ENCODE measurements around the gene CREB5.
"Not testable (repeated sequence)": the region's sequence is repeated elsewhere in the genome, so short reads cannot be mapped to it uniquely, and the experiment has no call there.

The CREB5 gene

GRCh38 chr7:28550580-28551186 lies 138.4 kb downstream of the CREB5 start:
- DNase-seq (ENCODE audit: low read depth): no peak

GRCh38 chr7:28551331-28551730 lies 139.0 kb downstream of the CREB5 start:
- DNase-seq (ENCODE audit: low read depth): no peak

GRCh38 chr7:28551766-28552165 lies 139.4 kb downstream of the CREB5 start:
- DNase-seq (ENCODE audit: low read depth): not testable (repeated sequence)

GRCh38 chr7:28554802-28555471 lies 142.6 kb downstream of the CREB5 start:
- no peak for DNase-seq (ENCODE audit: low read depth)

GRCh38 chr7:28556025-28556424 lies 143.7 kb downstream of the CREB5 start:
- DNase-seq (ENCODE audit: low read depth): no peak

- no peak for DNase-seq (ENCODE audit: low read depth)
These were observed 144.4 kb downstream of the CREB5 start for GRCh38 chr7:28556671-28557070.

GRCh38 chr7:28558236-28558635 lies 145.9 kb downstream of the CREB5 start:
- no peak for DNase-seq (ENCODE audit: low read depth)

GRCh38 chr7:28560767-28561166 lies 148.4 kb downstream of the CREB5 start:
- DNase-seq (ENCODE audit: low read depth): no peak

GRCh38 chr7:28564033-28564432 lies 151.7 kb downstream of the CREB5 start:
- DNase-seq (ENCODE audit: low read depth): no peak

- DNase-seq (ENCODE audit: low read depth): no peak
These were observed 152.5 kb downstream of the CREB5 start for GRCh38 chr7:28564755-28565374.

- DNase-seq (ENCODE audit: low read depth): no peak
These were observed 153.7 kb downstream of the CREB5 start for GRCh38 chr7:28565980-28566379.

- DNase-seq (ENCODE audit: low read depth): no peak
These were observed 158.0 kb downstream of the CREB5 start for GRCh38 chr7:28570113-28570969.

GRCh38 chr7:28570970-28571288 lies 158.6 kb downstream of the CREB5 start:
- no peak for DNase-seq (ENCODE audit: low read depth)

GRCh38 chr7:28571405-28571804 lies 159.1 kb downstream of the CREB5 start:
- no peak for DNase-seq (ENCODE audit: low read depth)

- no peak for DNase-seq (ENCODE audit: low read depth)
These were observed 160.2 kb downstream of the CREB5 start for GRCh38 chr7:28572321-28573058.

- DNase-seq (ENCODE audit: low read depth): no peak
These were observed 160.8 kb downstream of the CREB5 start for GRCh38 chr7:28573059-28573553.

GRCh38 chr7:28573651-28574301 lies 161.5 kb downstream of the CREB5 start:
- DNase-seq (ENCODE audit: low read depth): no peak

GRCh38 chr7:28575241-28575643 lies 162.9 kb downstream of the CREB5 start:
- no peak for DNase-seq (ENCODE audit: low read depth)

- no peak for DNase-seq (ENCODE audit: low read depth)
These were observed 164.3 kb downstream of the CREB5 start for GRCh38 chr7:28576656-28577055.

- no peak for DNase-seq (ENCODE audit: low read depth)
These were observed 167.3 kb downstream of the CREB5 start for GRCh38 chr7:28579571-28579970.

- no peak for DNase-seq (ENCODE audit: low read depth)
These were observed 168.3 kb downstream of the CREB5 start for GRCh38 chr7:28580665-28581064.
